ENCODE data around the gene ATP13A5.

ATP13A5 gene

GRCh38 chr3:193378706-193379105 is at the start of gene ATP13A5:
Gene ATP13A5 (minus strand): TSS chr3:193378753. CDS start chr3:193378725, 28 bp downstream.
- DNase-seq, result no peak

GRCh38 chr3:193418576-193419373 is 40.2 kb upstream of the ATP13A5 start:
- no peak for DNase-seq

GRCh38 chr3:193416629-193417028 is 38.1 kb upstream of the ATP13A5 start:
- DNase-seq, result no peak

GRCh38 chr3:193407688-193408087 is 29.1 kb upstream of the ATP13A5 start:
- no peak for DNase-seq

- no peak for DNase-seq
Observed at GRCh38 chr3:193407112-193407511, 28.6 kb upstream of the ATP13A5 start.

- DNase-seq, result no peak
Observed at GRCh38 chr3:193403307-193403706, 24.8 kb upstream of the ATP13A5 start.

GRCh38 chr3:193400304-193400703 is 21.8 kb upstream of the ATP13A5 start:
- no peak for DNase-seq

- no peak for DNase-seq
Observed at GRCh38 chr3:193396451-193397244, 18.1 kb upstream of the ATP13A5 start.

- no peak for DNase-seq
Observed at GRCh38 chr3:193391902-193392301, 13.3 kb upstream of the ATP13A5 start.

GRCh38 chr3:193389335-193389734 is 10.8 kb upstream of the ATP13A5 start:
- DNase-seq, result no peak

- DNase-seq, result no peak
Observed at GRCh38 chr3:193388361-193388760, 9.8 kb upstream of the ATP13A5 start.

GRCh38 chr3:193387596-193387995 is 9.0 kb upstream of the ATP13A5 start:
- no peak for DNase-seq

GRCh38 chr3:193377591-193377990 is 962 bp downstream of the ATP13A5 start:
- DNase-seq, result no peak

- no peak for DNase-seq
Observed at GRCh38 chr3:193375614-193376013, 2.9 kb downstream of the ATP13A5 start.

GRCh38 chr3:193372783-193373182 is 5.8 kb downstream of the ATP13A5 start:
- no peak for DNase-seq

GRCh38 chr3:193367868-193368267 is 10.7 kb downstream of the ATP13A5 start:
- DNase-seq, result no peak

GRCh38 chr3:193357291-193357690 is 21.3 kb downstream of the ATP13A5 start:
- no peak for DNase-seq

- no peak for DNase-seq
Observed at GRCh38 chr3:193354423-193354822, 24.1 kb downstream of the ATP13A5 start.

- DNase-seq, result no peak
Observed at GRCh38 chr3:193350744-193351143, 27.8 kb downstream of the ATP13A5 start.

GRCh38 chr3:193348686-193349085 is 29.9 kb downstream of the ATP13A5 start:
- no peak for DNase-seq

- no peak for DNase-seq
Observed at GRCh38 chr3:193347521-193348501, 30.7 kb downstream of the ATP13A5 start.

- no peak for DNase-seq
Observed at GRCh38 chr3:193346259-193346658, 32.3 kb downstream of the ATP13A5 start.

- DNase-seq, result no peak
Observed at GRCh38 chr3:193345431-193345830, 33.1 kb downstream of the ATP13A5 start.

All from Kasumi-1 (cell line).